Limb (tissue), 2 donors: ENCODE data around the gene MBD2.

Experiments used
- DNase-seq, 2 donors: peaks; one replicate each; pipeline ENCODE4 v3.0.0-alpha.2; 2016; ENCODE audit errors: extremely low spot score in 2 of 2

MBD2 gene

DNA sequence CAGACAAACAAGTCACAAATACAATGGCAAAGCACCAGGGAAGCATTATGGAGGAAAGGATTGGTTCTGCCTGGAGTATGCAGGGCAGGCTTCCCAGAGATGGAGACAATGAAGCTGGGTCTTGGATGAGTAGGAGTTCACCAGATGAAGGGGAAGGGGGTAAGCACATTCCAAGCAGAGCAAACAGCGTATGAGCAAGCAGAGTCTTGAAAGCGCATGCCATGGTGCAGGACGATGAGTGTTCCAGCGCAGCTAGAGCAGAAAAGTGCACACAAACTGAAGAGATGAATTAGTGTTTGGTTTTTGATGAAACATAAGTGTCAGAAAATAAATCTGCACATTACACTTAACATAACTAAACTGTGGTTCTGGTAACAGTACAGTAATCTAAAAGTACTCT is 21.6 kb downstream of the MBD2 start:
- DNase-seq: no peak

DNA sequence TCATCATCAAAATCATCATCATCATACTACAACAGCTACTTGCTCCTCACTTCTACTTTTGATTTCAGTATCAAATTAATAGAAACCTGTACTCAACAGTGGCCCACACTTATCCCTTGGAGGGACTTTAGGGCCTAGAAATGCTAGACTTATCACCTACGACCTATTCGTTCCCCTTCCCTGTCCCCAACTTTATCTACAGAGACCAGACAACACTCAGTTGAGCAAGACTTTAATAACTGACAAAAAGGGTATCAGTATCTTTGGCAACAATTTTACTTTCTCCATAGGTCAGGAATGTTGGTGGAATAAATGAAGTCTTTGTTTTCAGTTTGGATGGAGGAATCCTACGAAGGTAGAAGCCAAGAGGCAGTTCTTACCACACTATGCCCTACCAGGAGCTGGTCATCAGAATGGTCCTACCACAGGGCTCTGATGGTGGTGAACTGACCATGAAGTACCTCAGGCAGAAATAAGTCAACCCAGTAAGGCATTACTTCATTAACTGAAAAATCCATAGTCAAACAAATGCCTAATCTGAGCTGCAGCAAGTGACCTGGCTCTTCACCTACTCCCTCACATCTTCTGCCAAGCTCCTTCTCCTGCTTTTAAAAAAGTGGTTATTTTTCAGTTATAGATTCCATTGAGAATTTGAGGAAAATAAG is 26.6 kb downstream of the MBD2 start:
- no peak for DNase-seq

DNA sequence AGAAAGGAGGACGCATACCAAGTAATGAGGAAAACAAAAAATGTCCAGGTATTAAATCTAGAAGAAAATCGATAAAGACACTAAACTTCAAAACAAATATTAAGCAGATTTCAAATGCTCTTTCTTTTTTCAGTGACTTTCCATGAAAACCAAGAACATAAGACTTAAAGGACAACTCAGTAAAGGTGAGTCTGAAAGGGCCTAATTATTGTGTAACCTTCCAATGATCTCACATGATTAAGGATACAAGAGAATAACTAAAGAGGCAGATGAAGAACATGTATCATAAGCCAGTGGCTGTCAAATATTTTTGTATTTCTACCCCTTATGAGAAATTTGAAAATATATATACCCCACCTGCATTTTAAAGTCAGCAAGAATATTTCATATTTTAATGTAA is 30.7 kb downstream of the MBD2 start:
- no peak for DNase-seq

DNA sequence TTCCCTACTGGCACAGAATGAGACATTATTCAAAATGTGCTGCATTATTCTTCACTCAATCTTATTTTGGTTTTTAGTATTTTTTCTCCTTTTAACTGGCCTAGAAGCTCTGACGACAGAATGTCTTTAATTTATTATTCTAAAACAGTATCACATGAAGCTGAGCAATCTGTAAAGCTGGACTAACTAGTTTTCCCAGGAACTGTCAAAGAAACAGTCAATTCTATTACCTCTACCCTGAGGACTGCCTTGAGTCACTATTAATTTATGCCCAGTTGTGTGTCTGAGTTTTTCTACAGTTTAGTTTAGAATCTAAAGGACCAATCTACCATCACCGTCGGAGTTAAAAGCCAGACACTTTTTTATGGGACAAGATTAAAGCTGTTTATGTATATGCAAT is 31.6 kb downstream of the MBD2 start:
- DNase-seq: no peak

DNA sequence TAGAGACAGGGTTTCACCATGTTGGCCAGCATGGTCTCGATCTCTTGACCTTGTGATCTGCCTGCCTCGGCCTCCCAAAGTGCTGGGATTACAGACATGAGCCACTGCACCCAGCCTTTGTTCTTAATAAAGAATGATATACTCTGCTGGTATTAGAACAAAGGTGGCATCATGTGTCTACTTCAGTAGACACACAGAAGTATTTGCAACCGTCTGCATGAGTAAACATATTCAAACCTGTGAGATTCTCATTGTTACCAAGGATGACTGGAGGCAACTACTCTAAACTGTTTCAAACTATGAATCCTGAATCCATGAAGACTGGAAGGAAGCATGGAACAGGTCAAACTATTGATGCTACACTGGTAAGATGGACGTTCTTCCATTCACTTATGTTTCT is 32.1 kb downstream of the MBD2 start:
- DNase-seq: no peak

DNA sequence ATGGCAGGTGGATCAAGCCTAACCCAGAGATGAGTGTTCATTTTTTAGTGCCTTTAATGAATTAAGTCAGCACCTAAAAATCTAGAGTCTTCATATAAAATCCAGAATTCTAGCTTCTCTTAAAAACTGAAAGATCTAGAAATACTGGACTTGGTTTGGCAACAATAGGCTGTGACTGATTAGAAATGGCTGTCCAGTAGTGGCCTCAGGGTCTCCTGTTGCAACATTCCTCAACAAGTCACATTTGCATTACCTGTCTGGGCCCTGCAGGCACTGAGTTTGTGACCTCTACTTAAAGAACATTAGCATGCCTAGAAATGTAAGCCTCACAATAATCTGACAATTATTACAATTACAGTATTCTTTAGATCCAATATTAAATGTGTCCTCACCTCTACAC is 33.1 kb downstream of the MBD2 start:
- DNase-seq: no peak

DNA sequence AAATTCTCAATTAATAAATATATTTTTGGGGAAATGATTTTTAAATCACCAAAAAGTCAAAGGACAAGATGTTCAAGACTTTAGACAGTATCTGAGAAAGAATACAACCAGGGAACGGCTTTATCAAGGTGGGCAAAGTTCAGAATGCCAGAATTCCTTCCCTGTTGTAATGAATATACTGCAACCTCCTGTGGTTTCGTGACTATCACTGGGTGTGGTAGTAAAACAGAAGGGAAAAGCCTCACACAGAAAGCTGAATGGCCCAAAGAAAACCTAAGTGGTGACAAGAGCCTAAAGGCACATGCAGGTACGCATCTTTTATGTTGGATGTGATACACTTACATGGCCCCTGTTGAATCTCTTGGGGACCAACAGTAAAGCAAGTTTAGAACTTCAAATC is 37.1 kb downstream of the MBD2 start:
- no peak for DNase-seq

DNA sequence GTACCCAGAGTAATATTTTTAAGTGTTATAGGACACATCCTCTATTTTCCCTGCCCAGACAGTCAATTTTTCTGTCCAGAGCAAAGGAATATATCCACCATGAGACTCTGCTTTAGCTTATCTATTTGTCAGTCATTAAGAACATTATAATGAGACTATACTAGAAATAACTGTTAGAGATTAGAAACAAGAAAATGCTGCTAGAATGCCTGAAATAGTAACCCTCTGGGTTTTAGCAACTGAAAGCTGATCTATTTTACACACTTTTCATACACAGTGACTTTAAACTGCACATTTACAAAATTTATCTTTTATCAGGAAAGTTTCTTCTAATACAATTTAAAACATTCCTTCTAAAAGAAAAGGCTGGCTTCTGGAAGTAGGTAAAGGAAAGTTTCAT is 39.6 kb downstream of the MBD2 start:
- DNase-seq: no peak

DNA sequence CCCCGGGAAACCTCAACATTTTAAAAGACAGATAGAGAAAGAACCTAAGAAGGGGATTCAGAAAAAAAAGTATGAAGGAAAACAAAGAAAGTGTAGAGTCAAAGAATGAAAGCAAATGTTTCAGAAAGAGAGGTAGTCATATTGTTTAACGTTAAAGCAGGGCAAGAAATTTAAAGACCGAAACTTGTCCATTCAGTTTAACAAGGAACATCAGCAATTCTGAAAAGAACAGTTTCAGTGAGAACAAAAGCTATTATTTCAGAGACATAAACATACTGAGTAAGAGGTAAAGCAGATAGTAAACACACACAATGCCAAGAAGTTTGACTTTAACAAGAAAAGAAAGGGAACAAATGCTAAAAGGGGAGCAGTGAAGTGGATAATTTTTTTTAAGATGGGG is 41.1 kb downstream of the MBD2 start:
- DNase-seq: no peak

DNA sequence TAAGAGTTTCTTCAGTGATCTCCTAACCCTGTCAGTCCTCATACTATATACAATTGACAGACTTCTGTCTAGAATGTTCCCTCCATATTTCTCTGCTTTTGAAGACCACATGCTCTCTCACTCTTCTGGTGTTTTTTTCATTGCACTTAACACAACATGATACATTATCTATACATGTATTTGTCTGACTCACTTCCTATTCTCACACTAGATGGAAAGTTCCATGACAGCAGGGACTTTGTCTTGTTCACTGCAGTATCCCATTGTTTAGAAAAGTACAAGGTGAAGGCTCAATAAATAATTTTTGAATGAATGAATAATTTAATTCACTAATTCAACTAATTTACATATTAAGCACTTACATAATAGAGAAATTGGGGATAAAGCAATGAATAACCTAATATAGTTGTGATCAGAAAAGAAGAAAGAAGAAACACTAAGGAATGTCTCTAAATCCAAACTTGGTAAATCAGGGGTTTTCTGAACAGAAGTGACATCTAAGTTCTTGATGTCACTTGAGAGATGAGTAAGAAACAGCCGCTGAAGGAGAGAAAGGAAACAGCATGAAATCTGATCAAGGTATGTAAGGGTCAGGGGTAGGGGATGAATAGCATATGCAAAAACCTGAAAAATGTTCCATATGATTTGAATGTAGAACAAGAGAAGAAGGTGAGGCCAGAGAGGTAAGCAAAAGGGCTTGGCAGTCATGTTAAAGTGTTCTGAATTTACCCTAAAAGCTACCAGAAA is 42.4 kb downstream of the MBD2 start:
- DNase-seq: no peak

DNA sequence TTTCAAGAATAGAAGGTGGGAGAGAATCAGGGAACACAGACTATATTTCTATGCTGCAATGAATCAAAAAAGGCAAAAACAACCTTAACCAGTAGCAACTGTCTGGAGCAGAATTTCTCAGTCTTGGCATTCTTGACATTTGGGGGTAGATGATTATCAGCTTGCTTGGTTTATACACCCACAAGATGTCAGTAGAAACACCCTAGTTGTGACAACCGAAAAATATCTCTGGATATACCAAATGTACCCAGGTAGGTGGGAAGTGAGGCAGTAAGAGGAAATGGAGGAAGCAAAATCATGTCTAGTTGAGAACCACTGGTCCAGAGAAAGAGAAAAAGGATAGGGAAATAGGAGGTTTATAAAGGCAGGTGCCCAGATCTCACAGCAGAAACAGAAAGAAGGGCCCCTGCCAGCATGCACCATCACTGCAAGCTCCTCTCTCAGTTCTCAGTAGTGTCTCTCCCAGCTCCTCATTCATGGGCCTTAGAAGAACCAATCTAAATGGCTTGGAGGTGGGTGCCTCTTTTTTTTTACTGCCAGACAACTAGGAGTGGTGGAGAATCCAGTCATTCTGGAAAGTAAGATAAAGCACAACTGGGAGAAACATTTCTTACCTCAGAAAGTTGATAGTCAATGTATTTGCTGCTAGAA is 50.4 kb downstream of the MBD2 start:
- DNase-seq: no peak

DNA sequence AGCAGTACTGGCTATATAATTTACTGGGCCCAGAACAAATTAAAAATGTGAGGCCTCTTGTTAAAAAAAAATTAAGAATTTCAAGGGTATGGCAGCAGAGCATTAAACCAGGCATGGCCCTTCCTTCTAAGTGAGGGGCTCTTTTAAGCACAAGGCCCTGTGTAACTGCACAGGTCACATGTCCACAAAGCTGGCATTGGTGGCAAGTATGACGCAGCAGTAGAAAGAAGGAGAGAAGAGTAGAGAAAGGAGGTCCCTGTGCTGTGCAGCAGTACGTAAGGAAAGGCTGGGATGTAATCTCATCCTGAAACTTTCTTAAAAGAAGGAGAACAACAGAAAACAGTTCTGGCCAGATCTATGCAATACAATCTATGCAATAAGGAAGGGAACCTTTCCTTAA is 51.2 kb downstream of the MBD2 start:
- DNase-seq: no peak

DNA sequence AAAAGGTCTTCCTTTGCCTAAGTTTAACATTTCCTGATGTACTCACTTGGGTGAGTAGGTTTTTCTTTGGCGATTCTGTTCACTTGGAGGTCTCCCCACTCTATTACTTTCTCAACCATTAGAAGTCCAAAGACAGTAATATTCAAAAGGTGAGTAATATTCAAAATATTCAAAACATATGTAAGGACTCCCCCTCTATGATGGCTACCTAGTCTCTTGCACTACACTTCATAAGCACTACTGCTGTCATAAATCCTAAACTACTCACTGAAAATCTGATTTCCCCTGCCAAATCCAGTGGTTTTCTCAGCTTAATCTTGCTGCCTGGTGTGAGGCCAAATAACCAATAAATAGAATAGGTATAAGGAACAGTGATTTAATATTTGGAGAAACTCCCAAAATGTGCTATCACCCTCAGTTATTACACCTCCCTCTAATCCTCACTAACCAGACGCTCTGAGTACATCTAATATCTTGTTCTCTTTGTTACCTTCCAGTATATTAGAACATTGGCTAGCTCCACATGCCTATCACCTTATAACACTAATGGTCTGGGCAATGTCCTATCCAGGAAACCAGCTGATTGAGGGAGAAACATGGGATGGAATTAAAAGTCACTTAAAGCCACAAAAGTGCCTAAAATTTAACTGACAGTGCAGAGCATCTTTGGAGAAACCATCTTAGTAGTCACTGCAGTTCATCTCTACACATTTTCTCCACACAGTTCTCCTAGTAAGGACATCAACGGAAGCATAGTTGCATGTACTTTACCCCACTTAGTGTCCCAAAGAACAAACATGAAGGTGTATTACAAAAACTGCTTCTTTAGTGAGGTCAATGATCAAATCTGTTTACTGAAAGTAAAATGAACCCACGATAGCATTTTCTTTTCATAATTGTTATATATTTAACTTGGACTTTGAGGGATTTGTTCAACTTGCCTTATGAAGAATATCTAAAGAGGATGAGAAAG is 54.8 kb downstream of the MBD2 start:
- DNase-seq: no peak

DNA sequence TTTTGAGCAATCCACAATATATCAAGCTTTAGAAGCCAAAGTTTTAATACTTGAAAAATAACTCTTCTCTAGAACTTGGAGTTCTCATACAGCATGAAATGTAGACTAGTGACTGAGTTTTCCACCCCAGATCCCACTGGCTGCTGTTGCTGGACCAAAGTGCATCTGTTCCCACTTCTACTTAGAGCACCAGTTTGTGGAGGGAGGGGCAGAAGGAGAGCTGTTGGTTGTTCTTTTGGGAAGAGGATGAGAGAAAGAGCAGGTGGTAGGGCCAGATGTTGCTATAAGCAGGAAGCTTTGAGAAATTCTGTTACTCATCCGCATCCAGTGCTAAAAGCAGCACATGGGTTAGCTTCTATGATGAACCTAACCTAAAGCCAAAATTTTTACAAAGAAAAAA is 59.0 kb downstream of the MBD2 start:
- no peak for DNase-seq

DNA sequence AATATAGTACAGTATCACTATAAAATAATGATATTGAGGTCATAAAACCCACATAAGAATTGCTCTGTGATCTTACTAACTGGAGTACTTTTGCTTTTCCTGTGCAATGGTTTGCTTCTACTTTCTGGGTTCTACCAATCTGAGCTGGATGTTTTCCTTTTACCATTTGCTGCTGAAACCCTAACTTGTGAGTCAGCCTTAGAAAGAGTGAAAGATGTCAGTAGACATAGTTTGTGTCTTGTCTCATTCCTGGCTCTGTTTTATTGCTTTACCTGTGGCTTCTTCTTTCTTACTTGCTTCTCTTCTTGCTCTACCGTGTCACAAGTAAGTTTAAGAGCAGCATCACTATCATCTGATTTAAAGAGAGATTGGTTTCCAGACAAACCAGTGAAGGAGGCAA is 61.0 kb downstream of the MBD2 start:
- DNase-seq: no peak

DNA sequence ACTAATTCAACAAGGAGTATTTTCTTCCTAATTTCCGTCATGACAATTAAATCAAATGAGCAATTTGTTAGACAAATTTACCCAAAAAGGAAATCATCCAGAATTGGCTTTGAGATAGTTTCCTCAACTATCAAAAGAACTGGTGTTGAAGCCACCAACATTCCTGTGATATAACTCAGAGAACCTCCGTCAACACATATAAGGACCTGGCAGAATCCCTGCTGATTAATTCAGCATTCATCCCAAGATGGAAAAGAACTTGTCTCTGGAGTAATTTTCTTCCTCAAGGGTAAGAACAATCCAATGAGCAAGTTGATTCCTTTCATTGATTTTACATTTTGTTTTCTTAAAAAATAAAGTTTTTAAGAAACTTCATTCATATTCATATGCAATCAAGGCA is 62.0 kb downstream of the MBD2 start:
- no peak for DNase-seq

DNA sequence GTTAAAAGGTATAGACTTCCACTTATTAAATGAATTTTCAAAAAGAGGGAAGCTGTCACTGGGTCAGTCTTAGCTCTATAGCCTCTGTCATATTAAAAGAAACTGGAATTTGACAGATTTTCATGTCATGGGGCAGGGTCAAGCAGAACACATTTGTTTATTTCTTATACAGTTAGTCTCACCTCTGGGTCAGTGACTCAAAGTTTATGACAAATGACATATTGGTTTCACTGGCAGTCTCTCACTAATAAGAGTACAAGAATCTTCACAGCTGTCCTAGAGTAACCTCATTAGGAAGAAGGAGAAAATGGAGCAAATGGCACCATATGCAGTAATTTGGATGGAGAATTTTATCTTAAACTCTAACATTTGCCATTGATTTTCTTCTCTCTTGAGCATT is 63.2 kb downstream of the MBD2 start:
- DNase-seq: no peak

DNA sequence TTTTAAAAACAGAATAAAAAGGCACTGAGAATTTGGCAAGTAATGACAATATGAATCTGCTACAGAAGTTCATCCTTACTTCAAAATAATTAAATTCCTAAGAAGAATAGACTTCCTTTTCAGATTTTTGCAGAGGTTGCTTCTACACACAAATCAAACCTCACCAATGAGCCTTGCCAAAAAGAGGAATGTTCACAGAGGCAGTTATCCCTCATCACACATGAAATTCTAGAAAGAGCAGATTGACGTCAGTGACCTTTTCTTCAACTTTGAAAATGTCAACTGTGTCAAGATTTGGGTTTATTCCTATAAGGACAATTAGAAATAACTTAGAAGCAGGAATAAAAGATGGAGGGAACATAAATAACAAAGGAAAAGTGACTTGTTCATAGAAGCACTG is 64.6 kb downstream of the MBD2 start:
- DNase-seq: no peak

DNA sequence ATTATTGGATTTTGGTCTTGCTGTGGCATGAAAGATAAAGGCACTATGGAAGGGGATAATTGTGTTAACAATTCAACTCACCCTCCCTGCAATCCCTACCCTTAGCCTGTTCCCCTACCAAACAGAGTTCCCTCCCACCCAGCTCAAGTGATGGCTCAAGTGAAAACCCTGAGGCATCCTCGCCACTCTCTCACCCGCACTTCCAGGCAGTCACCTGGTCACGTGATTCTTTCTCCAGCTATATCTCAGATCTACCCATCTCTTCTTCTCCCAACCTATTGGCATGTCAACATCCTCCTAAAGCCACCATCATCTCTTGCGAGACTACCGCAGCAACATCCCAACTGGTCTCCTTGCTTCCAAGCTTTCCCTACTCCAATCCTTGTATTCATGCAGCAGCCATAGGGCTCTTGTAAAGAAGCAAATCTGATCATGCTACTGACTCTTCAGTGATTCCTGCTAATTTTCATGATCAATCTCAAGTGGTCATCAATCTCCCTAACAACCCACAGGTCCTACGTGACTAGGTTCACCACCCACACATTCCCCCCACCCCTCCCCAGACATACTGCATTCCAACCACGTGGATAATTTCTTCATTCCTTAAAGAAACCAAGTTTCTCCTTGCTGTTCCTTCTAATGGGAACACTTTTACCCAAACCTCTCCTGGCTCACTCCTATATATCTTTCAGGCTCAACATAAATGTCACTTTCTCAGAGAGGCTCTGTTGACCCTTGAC is 66.7 kb downstream of the MBD2 start:
- no peak for DNase-seq

DNA sequence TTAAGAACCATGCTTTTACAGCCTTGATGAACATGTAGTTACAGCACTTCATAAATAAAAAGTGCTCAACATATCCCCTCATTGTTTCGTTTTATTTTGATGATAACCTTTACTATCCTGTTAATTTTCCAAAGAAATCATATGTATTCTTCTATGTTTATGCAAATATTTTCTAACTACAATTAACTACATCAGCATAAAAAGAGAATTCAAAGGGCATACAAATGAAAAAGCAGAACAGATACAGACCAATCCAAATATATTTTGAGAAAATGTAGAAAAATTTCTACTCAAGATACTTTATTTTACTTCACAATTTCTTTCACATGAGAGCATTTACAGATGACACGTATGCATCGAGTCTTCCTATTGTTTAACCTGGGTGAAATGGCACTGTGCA is 69.1 kb downstream of the MBD2 start:
- DNase-seq: no peak

DNA sequence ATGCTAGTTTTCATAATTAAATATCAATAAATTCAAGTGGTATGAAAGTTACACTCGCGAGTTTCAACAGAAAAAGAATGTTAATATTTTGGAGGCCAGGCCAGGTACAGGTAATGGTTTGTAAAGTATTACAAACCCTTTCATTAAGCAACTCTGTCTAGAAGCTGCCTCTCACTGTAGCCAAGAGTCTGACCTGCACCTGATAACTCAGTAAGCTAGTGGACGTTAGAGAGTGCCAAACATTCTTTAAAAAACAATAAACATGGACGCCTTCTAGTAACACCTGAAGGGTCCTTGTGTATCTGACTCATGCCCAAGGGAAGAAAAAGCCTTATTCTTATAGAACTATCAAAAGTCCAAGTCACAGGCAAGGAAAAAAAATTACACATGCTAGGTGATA is 70.2 kb downstream of the MBD2 start:
- DNase-seq: no peak
